Esophagus (tissue), 2 donors: ENCODE results near the gene CACNA1G. TPM values are rescaled to one million over a fixed set of nuclear protein-coding genes. Genes with fewer than 3 reads are reported as not detected.

Experiments used
- H3K27ac ChIP-seq, 2 donors: one replicate each; pipeline ENCODE4 v1.5.1; 2013; ENCODE audit warnings: low read depth in 2 of 2, mild to moderate bottlenecking in 2 of 2, inconsistent platforms in 1 of 2, low read length in 1 of 2, moderate library complexity in 1 of 2
- H3K27me3 ChIP-seq, 2 donors: one replicate each; pipeline ENCODE4 v1.6.1; 2013; ENCODE audit warnings: low read length in 2 of 2, control low read depth in 1 of 2, mild to moderate bottlenecking in 1 of 2; ENCODE audit not compliant: insufficient read depth in 2 of 2, control insufficient read depth in 1 of 2
- H3K36me3 ChIP-seq, 2 donors: one replicate each; pipeline ENCODE4 v1.6.1; 2013; ENCODE audit warnings: low read length in 1 of 2; ENCODE audit not compliant: control insufficient read depth in 2 of 2, insufficient read depth in 2 of 2
- H3K4me1 ChIP-seq, 2 donors: one replicate each; pipeline ENCODE4 v1.6.1; 2013; ENCODE audit warnings: low read length in 1 of 2; ENCODE audit not compliant: control insufficient read depth in 2 of 2, insufficient read depth in 2 of 2
- H3K4me3 ChIP-seq, 2 donors: one replicate each; pipeline ENCODE4 v1.5.1; 2013; ENCODE audit warnings: low read length in 2 of 2, mild to moderate bottlenecking in 2 of 2, low read depth in 1 of 2, moderate library complexity in 1 of 2
- H3K9me3 ChIP-seq, 2 donors: one replicate each; pipeline ENCODE4 v1.6.1; 2013; ENCODE audit warnings: mild to moderate bottlenecking in 2 of 2, low read depth in 1 of 2, low read length in 1 of 2, moderate library complexity in 1 of 2; ENCODE audit not compliant: control insufficient read depth in 2 of 2, insufficient read depth in 1 of 2
- WGBS, 2 donors: extraction: QIAGEN DNeasy Blood & Tissue Kit; methylation state at CpG; one replicate each; pipeline ENCODE4 v1.1.7; 2013; 5-methylcytosine and 5-hydroxymethylcytosine counted together
- polyA plus RNA-seq, 2 donors: library from polyadenylated mRNA; stranded (reverse); fragments of 200-250 nt; gene quantifications; one replicate each; pipeline ENCODE4 v1.2.3, GENCODE V29; 2013
- donor health status: healthy with polysubstance abuse.
- donor health status: Bipolar disorder and iron deficiency.

The CACNA1G gene
- polyA plus RNA-seq, 2 donors, result 0.06 to 0.13 TPM

- H3K4me1 ChIP-seq, result peaks cover 10 to 34% of the 10 kb centered on the region in 2 donors
- H3K9me3 ChIP-seq, result no peaks in the 10 kb centered on the region
- no peak overlapping the region for H3K4me3 ChIP-seq
- 63 to 74% methylated on average over 10 of the region's 10 CpGs for WGBS, 2 donors
- no peaks in the 10 kb centered on the region for H3K36me3 ChIP-seq
- H3K27ac ChIP-seq, result no peak overlapping the region
- no peaks in the 10 kb centered on the region for H3K27me3 ChIP-seq
Observed at GRCh38 chr17:50642722-50643656, 82.5 kb downstream of the CACNA1G start.

GRCh38 chr17:50645748-50646682 lies 85.5 kb downstream of the CACNA1G start:
- H3K9me3 ChIP-seq, result no peaks in the 10 kb centered on the region
- H3K4me1 ChIP-seq, result peaks cover 0 to 14% of the 10 kb centered on the region in 2 donors
- H3K4me3 ChIP-seq, result no peak overlapping the region
- H3K36me3 ChIP-seq, result no peaks in the 10 kb centered on the region
- H3K27me3 ChIP-seq, result no peaks in the 10 kb centered on the region
- WGBS, 2 donors, result 94 to 96% methylated on average over 3 of the region's 3 CpGs
- no peak overlapping the region for H3K27ac ChIP-seq

- H3K27me3 ChIP-seq, result no peaks in the 10 kb centered on the region
- H3K9me3 ChIP-seq, result no peaks in the 10 kb centered on the region
- H3K36me3 ChIP-seq, result no peaks in the 10 kb centered on the region
- no peak overlapping the region for H3K27ac ChIP-seq
- peaks cover 0 to 12% of the 10 kb centered on the region in 2 donors for H3K4me1 ChIP-seq
- no peak overlapping the region for H3K4me3 ChIP-seq
- 73 to 79% methylated on average over 2 of the region's 2 CpGs for WGBS, 2 donors
Observed at GRCh38 chr17:50647187-50647586, 86.7 kb downstream of the CACNA1G start.

- Histone ChIP-seq H3K4me1 (no peaks in the 10 kb centered on the region), H3K4me3 (no peak overlapping the region), H3K27ac (no peak overlapping the region), H3K36me3 (no peaks in the 10 kb centered on the region), H3K9me3 (no peaks in the 10 kb centered on the region), H3K27me3 (no peaks in the 10 kb centered on the region)
- WGBS, 2 donors, result 82 to 83% methylated on average over 7 of the region's 7 CpGs
Observed at GRCh38 chr17:50649042-50649908, 88.8 kb downstream of the CACNA1G start.

GRCh38 chr17:50651661-50652060 lies 91.1 kb downstream of the CACNA1G start:
- 96 to 100% methylated on average over 2 of the region's 2 CpGs for WGBS, 2 donors
- no peaks in the 10 kb centered on the region for H3K4me1 ChIP-seq
- no peak overlapping the region for H3K27ac ChIP-seq
- H3K27me3 ChIP-seq, result no peaks in the 10 kb centered on the region
- H3K9me3 ChIP-seq, result no peaks in the 10 kb centered on the region
- no peaks in the 10 kb centered on the region for H3K36me3 ChIP-seq
- H3K4me3 ChIP-seq, result no peak overlapping the region

- Histone ChIP-seq H3K27ac (no peak overlapping the region), H3K9me3 (no peaks in the 10 kb centered on the region), H3K27me3 (no peaks in the 10 kb centered on the region), H3K4me3 (no peak overlapping the region), H3K36me3 (no peaks in the 10 kb centered on the region), H3K4me1 (no peaks in the 10 kb centered on the region)
- WGBS, 2 donors, result 76 to 86% methylated on average over 3 of the region's 3 CpGs
Observed at GRCh38 chr17:50653738-50654137, 93.2 kb downstream of the CACNA1G start.

GRCh38 chr17:50656509-50656908 lies 96.0 kb downstream of the CACNA1G start:
- H3K27ac ChIP-seq, result no peak overlapping the region
- H3K36me3 ChIP-seq, result no peaks in the 10 kb centered on the region
- H3K9me3 ChIP-seq, result no peaks in the 10 kb centered on the region
- H3K4me1 ChIP-seq, result peaks cover 0 to 16% of the 10 kb centered on the region in 2 donors
- no peak overlapping the region for H3K4me3 ChIP-seq
- WGBS, 2 donors, result 94 to 98% methylated on average over 5 of the region's 5 CpGs
- H3K27me3 ChIP-seq, result no peaks in the 10 kb centered on the region

GRCh38 chr17:50657054-50657453 lies 96.5 kb downstream of the CACNA1G start:
- Histone ChIP-seq H3K4me3 (no peak overlapping the region), H3K4me1 (peaks cover 0 to 18% of the 10 kb centered on the region in 2 donors), H3K36me3 (no peaks in the 10 kb centered on the region), H3K9me3 (no peaks in the 10 kb centered on the region), H3K27me3 (no peaks in the 10 kb centered on the region), H3K27ac (no peak overlapping the region)
- 89 to 93% methylated on average over 7 of the region's 7 CpGs for WGBS, 2 donors

GRCh38 chr17:50657627-50658026 lies 97.1 kb downstream of the CACNA1G start:
- Histone ChIP-seq H3K4me1 (peaks cover 0 to 22% of the 10 kb centered on the region in 2 donors), H3K27ac (no peak overlapping the region), H3K27me3 (no peaks in the 10 kb centered on the region), H3K9me3 (no peaks in the 10 kb centered on the region), H3K4me3 (no peak overlapping the region), H3K36me3 (no peaks in the 10 kb centered on the region)
- 73 to 84% methylated on average over 7 of the region's 7 CpGs for WGBS, 2 donors
